Endothelial cell of umbilical vein (primary cell): Measurements from ENCODE around the gene GGTA1.

Source experiments
- CTCF ChIP-seq, 2 donors: IDR thresholded peaks; 1 replicate in 1 of 2; 2 replicates in 1 of 2; pipeline ENCODE4 v1.5.1; 2011; ENCODE audit warnings: low read length in 2 of 2, mild to moderate bottlenecking in 2 of 2, moderate library complexity in 2 of 2, control low read depth in 1 of 2, inconsistent platforms in 1 of 2, low read depth in 1 of 2; ENCODE audit not compliant: insufficient read depth in 1 of 2; ENCODE audit errors: extremely low read depth in 1 of 2
- EZH2 ChIP-seq: IDR thresholded peaks from 2 replicates; pipeline ENCODE4 v1.6.1; 2012; ENCODE audit warnings: borderline replicate concordance, low read depth, mild to moderate bottlenecking, moderate library complexity, low read length, inconsistent platforms; ENCODE audit not compliant: severe bottlenecking
- FOS ChIP-seq: IDR thresholded peaks from 2 replicates; pipeline ENCODE4 v1.6.1; 2011; ENCODE audit warnings: mild to moderate bottlenecking, low read length, moderate library complexity, borderline replicate concordance; ENCODE audit not compliant: insufficient read depth
- GATA2 ChIP-seq: IDR thresholded peaks from 2 replicates; pipeline ENCODE4 v1.7.0; 2011; ENCODE audit warnings: low read depth, mild to moderate bottlenecking, moderate library complexity, mixed read lengths, low read length; ENCODE audit not compliant: insufficient read length, insufficient read depth
- JUN ChIP-seq: IDR thresholded peaks from 2 replicates; pipeline ENCODE4 v1.6.1; 2011; ENCODE audit warnings: borderline replicate concordance, low read depth; ENCODE audit not compliant: insufficient read length, insufficient read depth
- MAX ChIP-seq: IDR thresholded peaks from 2 replicates; pipeline ENCODE4 v1.6.1; 2011; ENCODE audit not compliant: insufficient read depth, insufficient read length
- MYC ChIP-seq: IDR thresholded peaks from one replicate; pipeline ENCODE4 v1.6.1; 2011; ENCODE audit warnings: mild to moderate bottlenecking, low read depth, low read length
- POLR2A ChIP-seq: IDR thresholded peaks from 2 replicates; pipeline ENCODE4 v1.6.1; 2012; ENCODE audit warnings: low read depth, mild to moderate bottlenecking, control low read depth, low read length
- POLR2AphosphoS5 ChIP-seq: IDR thresholded peaks from 2 replicates; pipeline ENCODE4 v1.6.1; 2012; ENCODE audit warnings: low read depth, mild to moderate bottlenecking, control low read depth, low read length, moderate library complexity; ENCODE audit not compliant: insufficient read depth

- no peak for TF ChIP-seq MAX
- TF ChIP-seq POLR2A: no peak
- TF ChIP-seq POLR2AphosphoS5: no peak
- no peak for TF ChIP-seq CTCF (IDR thresholded peaks at IDR 0.05; ENCODE audit: extremely low read depth in 1 of 2, insufficient read depth in 1 of 2, low read depth in 1 of 2, low read length in 2 of 2)
- no peak for TF ChIP-seq EZH2
- no peak for TF ChIP-seq JUN
- no peak for TF ChIP-seq MYC
- TF ChIP-seq FOS: no peak
- TF ChIP-seq GATA2: no peak
Observed at GRCh38 chr9:121453232-121453892, 46.3 kb downstream of the GGTA1 start.
